Naive B cell (primary cell): ENCODE results near the gene MYOZ2. TPM values are rescaled to one million over a fixed set of nuclear protein-coding genes. Genes with fewer than 3 reads are reported as not detected.

Source experiments
- polyA plus RNA-seq, 6 donors: library from polyadenylated mRNA; unstranded; fragments of 300-500 nt; fragmentation: Illumina TruSeq; gene quantifications; one replicate each; pipeline ENCODE4 v1.2.3, GENCODE V29; 2021; ENCODE audit warnings: low read depth in 6 of 6

The MYOZ2 gene
- polyA plus RNA-seq, 6 donors from 2014 or later = not detected

Other genes with a start within 250 kb of the MYOZ2 start
- gene SYNPO2, start 247.0 kb upstream of the MYOZ2 start, polyA plus RNA-seq = under 1 TPM in 4 of 6 donors, not detected in 2; 0.05 to 0.24 (median 0.12) TPM
- gene USP53, start 76.9 kb downstream of the MYOZ2 start, polyA plus RNA-seq = 10 to 100 TPM in 2 of 6 donors, 1 to 10 TPM in 3, under 1 TPM in 1; 1.00 to 19.4 (median 7.0) TPM
- gene FABP2, start 186.3 kb downstream of the MYOZ2 start, polyA plus RNA-seq = not detected